GM10248 (cell line): Measurements from ENCODE around the gene ARHGAP30.

ENCODE experiments used
- CTCF ChIA-PET: fragments of 300-600 bp; sonication (Branson Sonifier 250); formaldehyde crosslinking; extraction: SDS; loops from one replicate; lab custom pipeline; 2021; ENCODE audit warnings: antibody characterized with exemption; lab: Yijun Ruan, JAX
- POLR2A ChIA-PET: fragments of 350-650 bp; sonication (Branson Sonifier 250); formaldehyde crosslinking; extraction: SDS; loops from one replicate; lab custom pipeline; 2020; ENCODE audit warnings: antibody characterized with exemption; lab: Yijun Ruan, JAX
- DNase-seq: peaks from one replicate; pipeline ENCODE4 v3.0.0; 2012; ENCODE audit errors: extremely low spot score
- CTCF ChIP-seq: IDR thresholded peaks from 2 replicates; pipeline ENCODE4 v1.5.1; 2012; ENCODE audit warnings: mild to moderate bottlenecking, low read depth; ENCODE audit errors: extremely low read depth, missing control alignments, control extremely low read depth

Gene ARHGAP30

GRCh38 chr1:161054805-161055204, 14.9 kb downstream of the ARHGAP30 start:
- DNase-seq, result no peak
- TF ChIP-seq CTCF, result peak; percentile 33
- ChIA-PET POLR2A (interaction anchor here (0.9 kb wide), 1 partner anchor 9 kb away, joined by 3 read pairs; the partner anchor contains the start of gene USF1), CTCF (interaction anchor here (0.8 to 1.6 kb wide), 7 partner anchors 9 to 43 kb away, joined by 3 to 7 read pairs (median 4); partner anchors contain the start of genes KLHDC9 and USF1)

GRCh38 chr1:161054232-161054631, 15.5 kb downstream of the ARHGAP30 start:
- TF ChIP-seq CTCF, result no peak
- CTCF ChIA-PET, result interaction anchor here (0.8 to 1.6 kb wide), 6 partner anchors 8 to 44 kb away, joined by 3 to 7 read pairs (median 4); partner anchors contain the start of genes KLHDC9 and USF1
- no peak for DNase-seq
- POLR2A ChIA-PET, result interaction anchor here (0.9 kb wide), 1 partner anchor 9 kb away, joined by 3 read pairs; the partner anchor contains the start of gene USF1

- ChIA-PET POLR2A (no interaction called here), CTCF (no interaction called here)
- TF ChIP-seq CTCF, result no peak
- DNase-seq, result no peak
Measured at GRCh38 chr1:161052899-161053298, 16.8 kb downstream of the ARHGAP30 start.

- POLR2A ChIA-PET, result interaction anchor here (0.6 kb wide), 1 partner anchor 16 kb away, joined by 3 read pairs; no protein-coding TSS in a partner anchor
- TF ChIP-seq CTCF, result no peak
- no peak for DNase-seq
- CTCF ChIA-PET, result interaction anchor here (1.0 to 2.7 kb wide), 3 partner anchors 8 to 20 kb away, joined by 3 to 8 read pairs (median 5); no protein-coding TSS in a partner anchor
Measured at GRCh38 chr1:161051219-161051618, 18.5 kb downstream of the ARHGAP30 start.

- TF ChIP-seq CTCF, result no peak
- CTCF ChIA-PET, result interaction anchor here (2.7 kb wide), 1 partner anchor 23 kb away, joined by 8 read pairs; no protein-coding TSS in a partner anchor
- POLR2A ChIA-PET, result no interaction called here
- no peak for DNase-seq
Measured at GRCh38 chr1:161048949-161049722, 20.6 kb downstream of the ARHGAP30 start.
